Inflammatory macrophage treated with lipopolysaccharide for 4 hours (primary cell): ENCODE data around the gene FAM53B.
"Not testable (repeated sequence)": the region's sequence is repeated elsewhere in the genome, so short reads cannot be mapped to it uniquely, and the experiment has no call there.

ENCODE experiments used
- DNase-seq: peaks from one replicate; pipeline ENCODE4 v3.0.0-alpha.2; 2020

Gene FAM53B

DNA sequence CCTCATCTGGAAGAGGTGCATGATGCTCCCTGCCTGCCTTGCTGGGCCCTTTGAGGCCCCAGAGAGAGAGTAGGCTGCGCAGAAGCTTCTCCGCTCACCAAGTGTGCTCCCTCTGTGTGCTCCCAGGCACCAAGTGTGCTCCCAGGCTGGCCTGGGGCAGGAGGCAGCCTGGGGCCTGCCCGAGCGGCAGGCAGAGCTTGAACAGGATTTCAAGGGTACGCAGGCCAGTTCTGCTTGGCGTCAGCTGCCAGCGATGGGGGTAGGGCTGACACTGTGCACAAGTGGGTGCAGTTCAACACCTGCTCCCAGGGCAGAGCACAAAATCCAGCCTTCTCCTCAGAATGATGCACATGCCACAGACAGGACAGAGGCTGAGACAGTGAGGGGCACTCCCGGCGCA, 119.7 kb downstream of the FAM53B start:
- DNase-seq, result no peak

DNA sequence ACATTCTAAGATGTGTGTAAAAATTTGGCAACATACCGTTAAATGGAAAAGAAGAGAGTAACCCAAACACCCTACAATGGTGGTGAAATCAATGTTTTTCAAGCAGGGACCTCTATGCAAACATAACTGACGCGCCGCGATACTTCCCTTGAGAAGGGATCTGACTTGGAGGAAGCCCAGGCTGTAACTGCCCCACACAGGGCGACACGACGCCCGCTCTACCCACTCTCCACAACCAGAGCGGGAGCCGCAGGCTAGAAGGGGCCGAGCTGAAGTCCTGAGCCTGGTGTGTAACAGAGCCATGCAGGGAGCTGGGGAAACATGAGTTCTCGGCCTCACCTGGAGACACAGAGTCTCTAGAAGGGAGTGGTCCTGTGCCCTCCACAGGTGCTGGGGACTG, 120.2 kb downstream of the FAM53B start:
- DNase-seq, result no peak

GRCh38 chr10:124622866-124623536, 121.2 kb downstream of the FAM53B start:
- DNase-seq, result no peak

- DNase-seq, result no peak
Measured at GRCh38 chr10:124622158-124622557, 122.0 kb downstream of the FAM53B start.

GRCh38 chr10:124621637-124622036, 122.5 kb downstream of the FAM53B start:
- no peak for DNase-seq

- peak; percentile 44 for DNase-seq
Measured at GRCh38 chr10:124619802-124620490, 124.2 kb downstream of the FAM53B start.

DNA sequence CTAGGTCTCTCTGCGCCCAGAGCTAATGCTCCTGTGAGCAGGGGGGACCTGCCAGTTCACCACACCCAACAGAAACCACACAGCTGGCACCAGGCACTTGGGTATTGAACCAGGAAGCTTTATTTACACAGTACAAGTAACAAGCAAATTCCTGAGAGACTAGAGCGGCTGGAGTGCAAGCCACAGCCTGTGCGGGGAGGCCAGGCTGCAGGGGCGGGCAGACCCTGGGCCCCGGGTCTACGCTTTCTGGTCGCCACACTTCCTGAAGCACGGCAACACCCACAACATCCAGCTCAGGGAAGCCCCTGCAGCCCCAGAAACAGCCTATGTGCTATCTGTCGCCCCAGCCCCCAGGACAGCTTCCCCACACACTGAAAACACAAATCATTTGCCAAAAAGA, 125.0 kb downstream of the FAM53B start:
- DNase-seq, result no peak

DNA sequence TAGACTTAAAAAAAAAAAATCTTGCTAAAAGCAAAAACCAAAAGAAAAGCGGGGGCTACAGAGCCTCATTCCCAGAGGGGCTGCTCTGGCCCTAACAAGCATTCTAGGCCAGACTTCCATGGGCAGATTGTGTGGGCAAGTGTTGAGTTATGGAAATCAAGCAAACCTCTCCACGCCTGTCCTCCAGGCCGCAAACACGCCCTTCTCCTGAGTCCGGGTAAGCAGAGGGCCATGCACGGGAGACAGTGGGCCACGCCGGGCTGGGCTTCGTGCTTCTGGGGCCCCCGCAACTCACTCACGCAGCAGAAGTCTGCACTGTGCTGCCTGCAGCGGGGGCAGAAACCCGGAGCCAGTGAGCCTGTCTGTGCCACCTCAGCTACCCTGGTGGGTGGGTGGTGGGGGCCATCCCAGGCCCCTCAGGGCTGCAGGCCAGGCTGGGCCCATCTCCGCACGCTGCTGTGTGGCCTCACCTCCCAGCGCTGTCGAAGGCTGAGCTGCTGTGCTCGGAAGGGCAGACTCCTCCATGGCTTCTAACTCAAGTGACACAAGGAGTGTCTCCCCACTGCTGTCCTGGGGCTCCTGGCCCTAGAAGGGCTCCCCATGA, 125.6 kb downstream of the FAM53B start:
- DNase-seq, result no peak

DNA sequence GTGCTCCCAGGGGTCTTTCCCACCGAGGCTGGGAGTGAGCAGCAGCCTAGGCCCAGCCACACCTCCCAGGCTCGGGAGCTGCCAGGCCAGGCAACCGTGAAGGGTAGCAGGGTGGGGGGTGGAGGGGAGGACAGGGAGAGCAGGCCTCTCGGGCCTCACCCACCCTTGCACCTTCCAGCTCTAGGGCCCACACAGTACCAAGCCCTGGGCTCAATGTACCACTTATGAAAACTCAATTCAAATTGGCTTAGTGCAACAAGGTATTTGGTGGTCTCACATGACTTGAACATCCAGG, 127.4 kb downstream of the FAM53B start:
- no peak for DNase-seq

GRCh38 chr10:124616040-124616835, 127.9 kb downstream of the FAM53B start:
- DNase-seq, result no peak

DNA sequence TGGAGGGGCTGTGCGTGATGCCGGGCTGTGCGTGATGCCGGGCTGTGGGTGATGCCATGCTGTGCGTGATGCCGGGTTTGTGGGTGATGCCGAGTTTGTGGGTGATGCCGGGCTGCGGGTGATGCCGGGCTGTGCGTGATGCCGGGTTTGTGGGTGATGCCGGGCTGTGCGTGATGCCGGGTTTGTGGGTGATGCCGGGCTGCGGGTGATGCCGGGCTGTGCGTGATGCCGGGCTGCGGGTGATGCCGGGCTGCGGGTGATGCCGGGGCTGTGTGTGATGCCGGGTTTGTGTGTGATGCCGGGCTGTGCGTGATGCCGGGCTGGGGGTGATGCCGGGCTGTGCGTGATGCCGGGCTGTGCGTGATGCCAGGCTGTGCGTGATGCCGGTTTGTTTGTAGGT, 128.9 kb downstream of the FAM53B start:
- DNase-seq, result no peak

DNA sequence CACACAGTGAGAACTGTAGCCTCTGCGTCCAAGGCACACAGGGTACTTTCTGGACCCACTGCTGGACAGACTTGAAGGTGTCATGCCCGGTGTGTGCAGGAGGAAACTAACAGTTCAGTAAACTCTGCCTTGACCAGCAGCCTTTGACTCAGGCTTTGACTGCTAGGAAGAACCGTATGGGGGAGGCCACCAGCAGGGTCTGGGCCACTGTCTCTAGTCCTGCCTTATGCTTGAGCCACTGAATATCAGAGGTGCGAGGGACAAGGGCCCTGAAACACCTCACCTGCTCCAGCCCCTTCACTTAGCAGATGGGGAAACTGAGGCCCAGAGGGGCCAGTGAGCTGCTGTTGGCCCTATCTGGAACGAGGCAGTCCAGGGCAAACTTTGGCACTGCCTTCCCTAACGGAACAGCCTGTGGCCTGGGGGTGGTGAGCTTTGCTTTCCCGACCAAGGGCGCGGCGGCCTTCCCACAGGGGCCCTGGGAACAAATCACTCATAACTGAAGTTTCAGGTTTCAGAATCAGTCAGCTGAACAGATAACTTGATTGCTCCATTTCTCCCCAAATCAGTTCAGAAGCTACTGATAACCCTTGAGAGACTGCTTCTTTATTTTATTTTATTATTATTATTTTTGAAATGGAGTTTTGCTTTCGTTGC, 130.0 kb downstream of the FAM53B start:
- no peak for DNase-seq

GRCh38 chr10:124612611-124613498, 131.3 kb downstream of the FAM53B start:
- DNase-seq, result no peak

- DNase-seq, result peak; percentile 31
Measured at GRCh38 chr10:124611738-124612137, 132.4 kb downstream of the FAM53B start.

GRCh38 chr10:124610851-124611250, 133.3 kb downstream of the FAM53B start:
- not testable (repeated sequence) for DNase-seq

DNA sequence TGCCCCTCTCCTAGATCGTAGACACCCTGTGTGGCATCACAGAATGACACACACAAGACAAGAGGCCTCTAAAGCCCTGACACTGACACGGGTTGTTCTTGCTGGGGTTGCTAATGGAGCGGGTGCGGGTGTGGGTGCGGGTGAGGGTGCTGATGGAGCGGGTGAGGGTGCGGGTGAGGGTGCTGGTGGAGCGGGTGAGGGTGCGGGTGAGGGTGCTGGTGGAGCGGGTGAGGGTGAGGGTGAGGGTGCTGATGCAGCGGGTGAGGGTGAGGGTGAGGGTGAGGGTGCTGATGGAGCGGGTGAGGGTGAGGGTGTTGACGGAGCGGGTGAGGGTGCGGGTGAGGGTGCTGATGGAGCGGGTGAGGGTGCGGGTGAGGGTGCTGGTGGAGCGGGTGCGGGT, 134.0 kb downstream of the FAM53B start:
- DNase-seq, result not testable (repeated sequence)

DNA sequence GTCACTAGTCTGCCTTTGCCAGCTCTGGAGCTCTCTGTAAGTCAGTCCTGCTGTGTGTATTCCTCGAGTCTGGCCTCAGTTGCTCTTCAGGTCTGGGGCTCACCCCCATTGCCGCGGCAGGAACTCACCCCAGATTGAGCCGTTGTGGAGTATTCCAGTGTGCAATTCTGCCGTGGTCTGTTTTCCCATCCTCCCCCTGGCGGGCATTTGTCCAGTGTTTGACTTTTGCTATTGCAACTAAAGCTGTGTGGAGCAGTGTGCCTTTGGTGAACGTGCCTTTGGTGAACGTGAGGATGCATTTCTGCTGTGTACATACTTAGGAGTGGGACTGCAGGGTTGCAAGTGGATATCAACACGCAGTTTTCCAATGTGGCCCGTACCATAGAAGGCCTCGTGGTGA, 134.5 kb downstream of the FAM53B start:
- no peak for DNase-seq

GRCh38 chr10:124608093-124608721, 136.0 kb downstream of the FAM53B start:
- no peak for DNase-seq

GRCh38 chr10:124607693-124608092, 136.5 kb downstream of the FAM53B start:
- DNase-seq, result no peak

GRCh38 chr10:124606822-124607221, 137.4 kb downstream of the FAM53B start:
- DNase-seq, result no peak
